Neural progenitor cell (in vitro differentiated cells): ENCODE measurements around the gene RSPH6A. TPM values are rescaled to one million over a fixed set of nuclear protein-coding genes. Genes with fewer than 3 reads are reported as not detected.

ENCODE experiments used
- DNase-seq: peaks from one replicate; pipeline ENCODE4 v3.0.0-alpha.2; 2016; ENCODE audit warnings: low spot score
- H2AFZ ChIP-seq: fragments of 200-600 bp; sonication (generic); replicated peaks from 2 replicates; pipeline ENCODE4 v1.6.1; 2016; ENCODE audit warnings: antibody characterized with exemption
- H3F3A ChIP-seq: fragments of 200-600 bp; sonication (generic); 2 replicates; pipeline ENCODE4 v1.6.1; 2016; ENCODE audit warnings: antibody characterized with exemption, low read depth
- H3K27ac ChIP-seq: fragments of 200-600 bp; sonication (generic); 2 replicates; pipeline ENCODE4 v1.5.1; 2016; ENCODE audit warnings: mild to moderate bottlenecking
- H3K27me3 ChIP-seq: fragments of 200-600 bp; sonication (generic); 2 replicates; pipeline ENCODE4 v1.6.1; 2016; ENCODE audit warnings: mild to moderate bottlenecking, moderate library complexity
- H3K36me3 ChIP-seq: fragments of 200-600 bp; sonication (generic); 2 replicates; pipeline ENCODE4 v1.5.1; 2016
- H3K4me1 ChIP-seq: fragments of 200-600 bp; sonication (generic); 2 replicates; pipeline ENCODE4 v1.6.1; 2016; ENCODE audit warnings: mixed run types
- H3K4me2 ChIP-seq: fragments of 200-600 bp; sonication (generic); 2 replicates; pipeline ENCODE4 v1.6.1; 2016
- H3K4me3 ChIP-seq: fragments of 200-600 bp; sonication (generic); 2 replicates; pipeline ENCODE4 v1.5.1; 2016
- H3K79me2 ChIP-seq: fragments of 200-600 bp; sonication (generic); 2 replicates; pipeline ENCODE4 v1.6.1; 2016; ENCODE audit warnings: low read depth
- H3K9ac ChIP-seq: fragments of 200-600 bp; sonication (generic); 2 replicates; pipeline ENCODE4 v1.6.1; 2016
- H3K9me3 ChIP-seq: fragments of 200-600 bp; sonication (generic); 2 replicates; pipeline ENCODE4 v1.5.1; 2016; ENCODE audit warnings: low read depth
- H4K20me1 ChIP-seq: fragments of 200-600 bp; sonication (generic); 2 replicates; pipeline ENCODE4 v1.6.1; 2016; ENCODE audit warnings: low read depth
- H3K27ac Mint-ChIP-seq: 3 replicates; pipeline ENCODE4 v1.8.0; 2021; ENCODE audit warnings: mixed read lengths
- H3K27me3 Mint-ChIP-seq: 2 replicates; pipeline ENCODE4 v1.8.0; 2022; ENCODE audit warnings: low read depth, mild to moderate bottlenecking, inconsistent platforms, moderate library complexity, mixed read lengths; ENCODE audit not compliant: insufficient read depth
- H3K36me3 Mint-ChIP-seq: 3 replicates; pipeline ENCODE4 v1.8.0; 2021; ENCODE audit warnings: mixed read lengths
- H3K4me1 Mint-ChIP-seq: 3 replicates; pipeline ENCODE4 v1.8.0; 2021; ENCODE audit warnings: mixed read lengths
- H3K4me3 Mint-ChIP-seq: 3 replicates; pipeline ENCODE4 v1.8.0; 2021; ENCODE audit warnings: mild to moderate bottlenecking, moderate library complexity, mixed read lengths
- H3K9me3 Mint-ChIP-seq: 3 replicates; pipeline ENCODE4 v1.8.0; 2020; ENCODE audit warnings: mixed read lengths
- EZH2 ChIP-seq: fragments of 200-600 bp; sonication (generic); IDR thresholded peaks from 2 replicates; pipeline ENCODE4 v1.6.1; 2017; ENCODE audit warnings: antibody characterized with exemption, mild to moderate bottlenecking, moderate library complexity
- EZH2phosphoT487 ChIP-seq: fragments of 200-600 bp; sonication (generic); IDR thresholded peaks from 2 replicates; pipeline ENCODE4 v1.6.1; 2017; ENCODE audit warnings: antibody characterized with exemption
- total RNA-seq: library from RNA; depleted of rRNA; stranded (reverse); fragments of >200 nt; gene quantifications from 2 replicates; pipeline ENCODE4 v1.2.3, GENCODE V29; 2015; ENCODE audit warnings: low replicate concordance
- TF ChIP-seq, protein P1 (sequence below): fragments of 200-600 bp; sonication (generic); IDR thresholded peaks from 2 replicates; pipeline ENCODE4 v1.5.1; 2017; ENCODE audit warnings: antibody characterized with exemption, mild to moderate bottlenecking

The RSPH6A gene
- total RNA-seq, 1 donor from 2014 or later = not detected

DNA sequence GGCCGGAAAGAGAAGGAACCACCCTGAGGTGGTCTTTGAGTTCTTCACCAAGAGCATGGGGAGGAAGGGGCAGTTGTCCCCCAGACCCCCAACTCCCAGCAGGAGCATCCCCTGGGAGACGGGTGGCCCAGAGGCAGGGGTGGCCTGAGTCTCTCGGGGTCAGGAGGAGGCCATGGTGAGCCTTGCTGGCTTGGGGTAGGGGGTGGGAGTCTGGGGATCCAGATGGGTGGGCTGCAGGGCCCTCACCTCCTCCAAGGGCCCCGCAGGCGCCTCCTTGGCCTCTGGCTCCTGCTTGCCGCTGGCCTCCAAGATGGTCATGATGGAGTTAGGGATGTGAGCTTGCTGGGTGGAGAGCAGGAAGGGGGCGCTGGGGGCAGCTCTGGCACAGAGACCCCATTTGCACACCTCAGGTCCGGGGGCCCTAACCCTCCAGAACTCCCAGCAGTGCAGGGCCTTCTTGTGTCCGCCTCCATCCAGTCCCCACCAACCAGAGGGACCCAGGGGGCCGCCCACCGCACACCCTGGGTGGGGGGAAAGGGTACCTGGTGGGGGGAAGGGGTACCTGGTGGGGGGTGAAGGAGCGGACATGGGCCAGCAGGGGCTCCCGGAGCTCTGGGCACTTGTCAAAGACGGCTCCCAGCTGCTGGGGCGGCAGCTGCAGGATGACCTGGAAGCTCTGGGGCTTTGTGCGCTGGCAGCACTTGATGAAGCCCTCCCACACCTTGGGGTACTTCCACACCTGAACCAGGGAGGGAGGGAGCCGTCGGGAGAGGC lies 1.3 kb upstream of the RSPH6A start:
- peak overlapping the region; percentile 85 for H3K4me2 ChIP-seq
- TF ChIP-seq, protein P1, sequence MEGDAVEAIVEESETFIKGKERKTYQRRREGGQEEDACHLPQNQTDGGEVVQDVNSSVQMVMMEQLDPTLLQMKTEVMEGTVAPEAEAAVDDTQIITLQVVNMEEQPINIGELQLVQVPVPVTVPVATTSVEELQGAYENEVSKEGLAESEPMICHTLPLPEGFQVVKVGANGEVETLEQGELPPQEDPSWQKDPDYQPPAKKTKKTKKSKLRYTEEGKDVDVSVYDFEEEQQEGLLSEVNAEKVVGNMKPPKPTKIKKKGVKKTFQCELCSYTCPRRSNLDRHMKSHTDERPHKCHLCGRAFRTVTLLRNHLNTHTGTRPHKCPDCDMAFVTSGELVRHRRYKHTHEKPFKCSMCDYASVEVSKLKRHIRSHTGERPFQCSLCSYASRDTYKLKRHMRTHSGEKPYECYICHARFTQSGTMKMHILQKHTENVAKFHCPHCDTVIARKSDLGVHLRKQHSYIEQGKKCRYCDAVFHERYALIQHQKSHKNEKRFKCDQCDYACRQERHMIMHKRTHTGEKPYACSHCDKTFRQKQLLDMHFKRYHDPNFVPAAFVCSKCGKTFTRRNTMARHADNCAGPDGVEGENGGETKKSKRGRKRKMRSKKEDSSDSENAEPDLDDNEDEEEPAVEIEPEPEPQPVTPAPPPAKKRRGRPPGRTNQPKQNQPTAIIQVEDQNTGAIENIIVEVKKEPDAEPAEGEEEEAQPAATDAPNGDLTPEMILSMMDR = no peak
- TF ChIP-seq EZH2phosphoT487 (no peak), EZH2 (no peak)
- peak; percentile 14 for DNase-seq
- peak overlapping the region; percentile 91 for H3K4me3 Mint-ChIP-seq
- H3K9me3 Mint-ChIP-seq = no peaks in the 10 kb centered on the region
- peaks cover 56% of the 10 kb centered on the region for H3F3A ChIP-seq
- H3K36me3 ChIP-seq = no peaks in the 10 kb centered on the region
- H3K9ac ChIP-seq = no peak overlapping the region
- H3K27ac Mint-ChIP-seq = no peak overlapping the region
- H3K4me3 ChIP-seq = peak overlapping the region; percentile 44
- peaks cover 11% of the 10 kb centered on the region for H3K36me3 Mint-ChIP-seq
- H3K79me2 ChIP-seq = no peaks in the 10 kb centered on the region
- H2AFZ ChIP-seq = no peak overlapping the region
- peaks cover 23% of the 10 kb centered on the region for H3K4me1 ChIP-seq
- peaks cover 20% of the 10 kb centered on the region for H4K20me1 ChIP-seq
- peaks cover 4% of the 10 kb centered on the region for H3K27me3 Mint-ChIP-seq
- peaks cover 11% of the 10 kb centered on the region for H3K4me1 Mint-ChIP-seq
- no peak overlapping the region for H3K27ac ChIP-seq
- H3K27me3 ChIP-seq = peaks cover 12% of the 10 kb centered on the region
- H3K9me3 ChIP-seq = no peaks in the 10 kb centered on the region

DNA sequence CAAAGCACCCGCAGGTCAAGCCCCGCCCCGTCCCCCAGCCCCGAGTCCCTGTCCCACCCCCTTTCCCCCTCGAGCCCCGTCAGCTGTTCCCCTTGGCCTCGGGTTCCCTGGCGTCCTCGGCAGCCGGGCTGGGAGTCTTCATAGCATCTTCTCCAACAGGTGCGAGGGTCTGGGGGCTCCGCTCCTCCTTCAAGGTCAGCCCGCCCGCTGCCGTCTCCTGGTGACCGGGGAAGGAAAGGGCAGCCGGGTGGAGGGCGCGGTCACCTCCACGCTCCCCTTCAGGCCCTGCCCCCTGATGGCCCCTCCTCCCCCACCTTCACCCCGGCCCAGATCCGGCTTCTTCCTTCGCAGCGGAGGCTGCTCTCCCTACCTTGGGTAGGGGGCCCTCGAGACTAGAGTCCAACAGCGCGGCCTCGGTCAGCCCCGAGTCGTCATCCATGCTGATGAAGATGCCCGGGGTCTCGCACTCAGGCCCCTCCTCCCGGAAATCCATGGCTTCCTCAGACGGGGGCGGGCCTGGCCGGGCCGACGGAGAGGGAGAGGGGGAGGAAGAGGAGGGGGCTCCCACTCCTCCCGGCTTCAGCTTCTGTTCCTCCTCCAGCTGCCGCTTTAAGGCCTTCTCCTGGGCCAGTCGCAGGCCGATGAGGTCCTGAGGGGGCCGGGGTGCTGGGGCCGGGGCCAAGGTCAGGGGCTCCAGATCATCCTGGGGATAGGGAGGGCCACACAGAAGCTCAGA lies 541 bp upstream of the RSPH6A start:
- no peaks in the 10 kb centered on the region for H3K9me3 Mint-ChIP-seq

DNA sequence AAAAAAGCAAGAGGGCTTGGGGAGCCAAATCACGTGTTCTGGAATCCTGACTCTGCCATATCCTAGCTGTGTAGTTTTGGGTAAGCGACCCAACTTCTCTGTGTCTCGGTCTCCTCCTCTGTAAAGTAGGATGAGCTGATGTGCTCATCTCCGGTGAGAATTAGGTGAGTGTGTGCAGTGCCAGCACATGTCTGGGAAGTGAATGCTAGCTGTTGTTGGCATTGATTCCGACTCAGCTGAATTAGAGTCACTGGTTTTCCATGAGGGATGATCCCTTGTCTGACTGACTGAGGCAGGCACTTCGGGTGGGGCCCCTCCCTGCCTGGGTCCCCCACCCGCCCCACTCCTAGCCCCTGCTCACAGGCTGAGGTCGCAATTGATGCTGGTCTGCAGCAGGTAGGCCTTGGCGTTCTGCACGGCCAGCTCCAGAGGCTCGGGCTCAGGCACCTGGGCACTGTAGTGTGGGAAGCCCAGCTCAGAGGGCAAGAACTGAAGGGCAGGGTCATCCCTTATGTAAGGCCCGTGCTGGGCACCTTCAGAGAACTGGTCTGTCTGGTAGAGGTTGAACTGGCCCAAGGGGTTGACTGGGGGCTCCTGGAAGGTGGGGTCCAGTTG lies 835 bp downstream of the RSPH6A start:
- Mint-ChIP-seq H3K27me3 (peaks cover 7% of the 10 kb centered on the region), H3K4me3 (peak overlapping the region; percentile 73), H3K36me3 (peaks cover 5% of the 10 kb centered on the region), H3K4me1 (peaks cover 17% of the 10 kb centered on the region), H3K27ac (no peak overlapping the region), H3K9me3 (no peaks in the 10 kb centered on the region)
- Histone ChIP-seq H4K20me1 (peaks cover 20% of the 10 kb centered on the region), H3K9ac (no peak overlapping the region), H3F3A (peaks cover 56% of the 10 kb centered on the region), H2AFZ (no peak overlapping the region), H3K27ac (no peak overlapping the region), H3K79me2 (no peaks in the 10 kb centered on the region), H3K36me3 (no peaks in the 10 kb centered on the region), H3K4me3 (no peak overlapping the region), H3K9me3 (no peaks in the 10 kb centered on the region), H3K27me3 (peaks cover 12% of the 10 kb centered on the region), H3K4me1 (peaks cover 23% of the 10 kb centered on the region), H3K4me2 (peak overlapping the region; percentile 85)
- no peak for DNase-seq
- TF ChIP-seq EZH2phosphoT487 = no peak
- TF ChIP-seq EZH2 = no peak
- TF ChIP-seq, protein P1 = no peak

More for the DNA sequence above, 541 bp upstream of the RSPH6A start:
- no peaks in the 10 kb centered on the region for H3K36me3 ChIP-seq
- H3K9me3 ChIP-seq = no peaks in the 10 kb centered on the region
- Mint-ChIP-seq H3K27ac (peak overlapping the region; percentile 85), H3K36me3 (peaks cover 9% of the 10 kb centered on the region), H3K4me1 (peaks cover 11% of the 10 kb centered on the region), H3K4me3 (peak overlapping the region; percentile 91), H3K27me3 (peaks cover 4% of the 10 kb centered on the region)
- no peak overlapping the region for H2AFZ ChIP-seq
- TF ChIP-seq, protein P1 = no peak
- TF ChIP-seq EZH2 (no peak), EZH2phosphoT487 (no peak)
- peaks cover 56% of the 10 kb centered on the region for H3F3A ChIP-seq
- peaks cover 23% of the 10 kb centered on the region for H3K4me1 ChIP-seq
- H3K27me3 ChIP-seq = peaks cover 12% of the 10 kb centered on the region
- H3K79me2 ChIP-seq = no peaks in the 10 kb centered on the region
- DNase-seq = peak; percentile 85
- H3K4me3 ChIP-seq = peak overlapping the region; percentile 44
- H3K27ac ChIP-seq = no peak overlapping the region
- H4K20me1 ChIP-seq = peaks cover 20% of the 10 kb centered on the region
- H3K4me2 ChIP-seq = peak overlapping the region; percentile 85
- no peak overlapping the region for H3K9ac ChIP-seq
